ENCODE data around the gene GOLPH3L. TPM values are rescaled to one million over a fixed set of nuclear protein-coding genes. Genes with fewer than 3 reads are reported as not detected.
A peak's percentile ranks its signal among the peaks of the same experiment; 100 is the strongest.
"Not testable (repeated sequence)": the region's sequence is repeated elsewhere in the genome, so short reads cannot be mapped to it uniquely, and the experiment has no call there.

Gene GOLPH3L
- total and polyA plus RNA-seq, 7 donors = 6.6 to 27.5 (median 12.1) TPM

DNA sequence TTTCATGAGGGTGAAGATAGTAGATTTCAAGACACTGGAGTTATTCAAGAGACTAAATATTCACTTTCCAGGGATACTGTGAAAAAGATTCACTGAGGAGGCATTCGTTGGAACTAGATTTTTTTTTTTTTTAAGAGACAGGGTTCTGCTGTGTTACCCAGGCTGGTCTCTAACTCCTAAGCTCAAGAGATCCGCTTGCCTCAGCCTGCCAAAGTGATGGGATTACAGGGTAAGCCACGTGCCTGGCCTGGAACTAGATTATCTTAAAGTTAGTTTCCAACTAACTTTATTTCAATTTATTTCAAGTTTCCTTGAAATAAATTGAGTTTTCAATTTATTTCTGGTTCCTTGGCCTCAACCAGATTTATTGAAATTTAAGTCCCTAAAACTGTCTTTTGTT is 93.2 kb downstream of the GOLPH3L start:
- TF ChIP-seq, protein P1, sequence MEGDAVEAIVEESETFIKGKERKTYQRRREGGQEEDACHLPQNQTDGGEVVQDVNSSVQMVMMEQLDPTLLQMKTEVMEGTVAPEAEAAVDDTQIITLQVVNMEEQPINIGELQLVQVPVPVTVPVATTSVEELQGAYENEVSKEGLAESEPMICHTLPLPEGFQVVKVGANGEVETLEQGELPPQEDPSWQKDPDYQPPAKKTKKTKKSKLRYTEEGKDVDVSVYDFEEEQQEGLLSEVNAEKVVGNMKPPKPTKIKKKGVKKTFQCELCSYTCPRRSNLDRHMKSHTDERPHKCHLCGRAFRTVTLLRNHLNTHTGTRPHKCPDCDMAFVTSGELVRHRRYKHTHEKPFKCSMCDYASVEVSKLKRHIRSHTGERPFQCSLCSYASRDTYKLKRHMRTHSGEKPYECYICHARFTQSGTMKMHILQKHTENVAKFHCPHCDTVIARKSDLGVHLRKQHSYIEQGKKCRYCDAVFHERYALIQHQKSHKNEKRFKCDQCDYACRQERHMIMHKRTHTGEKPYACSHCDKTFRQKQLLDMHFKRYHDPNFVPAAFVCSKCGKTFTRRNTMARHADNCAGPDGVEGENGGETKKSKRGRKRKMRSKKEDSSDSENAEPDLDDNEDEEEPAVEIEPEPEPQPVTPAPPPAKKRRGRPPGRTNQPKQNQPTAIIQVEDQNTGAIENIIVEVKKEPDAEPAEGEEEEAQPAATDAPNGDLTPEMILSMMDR (IDR thresholded peaks at IDR 0.05) = no peak
- Histone ChIP-seq H3K4me3 (no peak overlapping the region), H3K27me3 (ENCODE audit: insufficient read depth in 3 of 3, low read length in 2 of 3) (no peaks in the 10 kb centered on the region), H3K4me1 (peaks cover 9% of the 10 kb centered on the region), H3K27ac (peak overlapping the region; percentile 65), H3K9me3 (no peaks in the 10 kb centered on the region), H3K36me3 (ENCODE audit: insufficient read depth in 1 of 2, low read depth in 1 of 2) (peaks cover 0 to 5% of the 10 kb centered on the region in 2 donors)
- DNase-seq (no peak), ATAC-seq (no peak)
- WGBS, 3 donors = 63 to 81% (median 69%) methylated on average over 3 of the region's 3 CpGs
- intact Hi-C loops (cut with DNase I) = no loop called here

DNA sequence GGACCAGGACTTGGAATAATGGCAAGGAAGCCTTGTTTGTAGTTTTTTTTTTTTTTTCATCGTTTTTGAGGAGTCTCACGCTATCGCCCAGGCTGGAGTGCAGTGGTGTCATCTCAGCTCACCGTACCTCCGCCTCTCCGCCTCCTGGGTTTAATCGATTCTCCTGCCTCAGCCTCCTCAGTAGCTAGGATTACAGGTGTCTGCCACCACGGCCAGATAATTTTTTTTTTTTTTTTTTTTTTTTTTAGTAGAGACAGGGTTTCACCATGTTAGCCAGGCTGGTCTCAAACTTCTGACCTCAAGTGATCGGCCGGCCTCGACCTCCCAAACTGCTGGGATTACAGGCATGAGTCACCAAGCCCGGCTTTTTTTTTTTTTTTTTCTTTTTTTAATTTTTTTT is 94.6 kb downstream of the GOLPH3L start:
- H3K27ac ChIP-seq; H3K4me1 ChIP-seq; H3K27me3 ChIP-seq (ENCODE audit: insufficient read depth in 3 of 3, low read length in 2 of 3); H3K4me3 ChIP-seq; intact Hi-C loops (cut with DNase I); H3K9me3 ChIP-seq; ATAC-seq; H3K36me3 ChIP-seq (ENCODE audit: insufficient read depth in 1 of 2, low read depth in 1 of 2); DNase-seq: not testable (repeated sequence)
- WGBS, 3 donors = 90 to 94% (median 91%) methylated on average over 11 to 12 of the region's 12 CpGs

DNA sequence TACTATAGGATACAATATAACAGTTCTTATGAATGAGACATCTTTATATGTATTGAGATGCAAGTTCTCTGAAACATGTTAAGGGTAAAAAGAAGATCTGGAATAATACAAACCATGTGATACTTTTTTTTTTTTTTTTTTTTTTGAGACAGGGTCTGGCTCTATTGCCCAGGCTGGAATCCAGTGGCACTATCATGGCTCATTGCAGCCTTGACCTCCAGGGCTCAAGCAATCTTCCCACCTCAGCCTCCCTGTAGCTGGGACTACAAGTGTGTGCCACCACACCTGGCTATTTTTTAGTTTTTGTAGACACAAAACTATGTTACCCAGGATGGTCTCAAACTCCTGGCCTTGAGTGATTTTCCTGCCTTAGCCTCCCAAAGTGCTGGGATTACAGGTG is 95.4 kb downstream of the GOLPH3L start:
- Histone ChIP-seq H3K9me3 (no peaks in the 10 kb centered on the region), H3K4me1 (peaks cover 9% of the 10 kb centered on the region), H3K27me3 (ENCODE audit: insufficient read depth in 3 of 3, low read length in 2 of 3) (no peaks in the 10 kb centered on the region), H3K4me3 (no peak overlapping the region), H3K36me3 (ENCODE audit: insufficient read depth in 1 of 2, low read depth in 1 of 2) (peaks cover 0 to 5% of the 10 kb centered on the region in 2 donors), H3K27ac (no peak overlapping the region)
- DNase-seq (no peak), ATAC-seq (no peak)
- intact Hi-C loops (cut with DNase I) = no loop called here
- TF ChIP-seq, protein P1 (IDR thresholded peaks at IDR 0.05) = no peak

DNA sequence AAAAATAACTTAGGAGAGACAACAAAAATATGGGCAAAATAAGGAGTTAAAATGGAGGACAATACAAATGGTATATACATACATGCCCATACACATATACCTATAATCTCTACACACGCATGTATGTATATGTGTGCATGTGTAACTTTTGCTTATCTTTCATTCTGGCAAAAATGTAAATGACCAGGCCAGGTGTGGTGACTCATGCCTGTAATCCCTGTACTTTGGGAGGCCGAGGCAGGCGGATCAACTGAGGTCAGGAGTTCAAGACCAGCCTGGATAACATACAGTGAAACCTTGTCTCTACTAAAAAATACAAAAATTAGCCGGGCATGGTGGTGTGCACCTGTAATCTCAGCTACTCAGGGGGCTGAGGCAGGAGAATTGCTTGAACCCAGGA is 98.6 kb downstream of the GOLPH3L start:
- H3K4me1 ChIP-seq; ATAC-seq; DNase-seq; H3K9me3 ChIP-seq; H3K27me3 ChIP-seq (ENCODE audit: insufficient read depth in 3 of 3, low read length in 2 of 3); H3K36me3 ChIP-seq (ENCODE audit: insufficient read depth in 1 of 2, low read depth in 1 of 2); intact Hi-C loops (cut with DNase I); H3K4me3 ChIP-seq; H3K27ac ChIP-seq: not testable (repeated sequence)
- 70 to 89% (median 74%) methylated on average over 4 of the region's 4 CpGs for WGBS, 3 donors

DNA sequence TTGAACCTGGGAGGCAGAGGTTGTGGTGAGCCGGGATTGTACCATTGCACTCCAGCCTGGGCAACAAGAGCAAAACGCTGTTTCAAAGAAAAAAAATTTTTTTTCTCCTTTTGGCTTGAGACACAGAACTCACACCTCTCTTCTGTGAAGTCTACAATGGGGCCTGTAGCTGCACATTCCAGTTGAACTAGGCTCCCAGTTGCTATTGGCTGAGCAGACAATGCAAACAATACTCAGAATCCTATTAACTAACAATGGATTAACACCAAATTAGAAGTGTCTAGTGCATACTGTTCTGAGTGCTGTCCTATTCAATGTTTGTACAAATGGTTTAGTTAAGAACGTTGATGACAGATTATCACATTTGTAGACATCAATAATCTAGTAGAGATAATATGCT is 100.0 kb downstream of the GOLPH3L start:
- H3K27ac ChIP-seq = no peak overlapping the region
- DNase-seq (no peak), ATAC-seq (no peak)
- H3K4me1 ChIP-seq = no peaks in the 10 kb centered on the region
- peaks cover 0 to 5% of the 10 kb centered on the region in 2 donors for H3K36me3 ChIP-seq (ENCODE audit: insufficient read depth in 1 of 2, low read depth in 1 of 2)
- no peaks in the 10 kb centered on the region for H3K27me3 ChIP-seq (ENCODE audit: insufficient read depth in 3 of 3, low read length in 2 of 3)
- no peaks in the 10 kb centered on the region for H3K9me3 ChIP-seq
- H3K4me3 ChIP-seq = no peak overlapping the region
- intact Hi-C loops (cut with DNase I) = no loop called here
- TF ChIP-seq, protein P1 (IDR thresholded peaks at IDR 0.05) = no peak
- 86 to 87% (median 86%) methylated on average over 3 of the region's 3 CpGs for WGBS, 3 donors

Other genes starting within 250 kb of the GOLPH3L start
- gene TARS2, start 209.7 kb downstream of the GOLPH3L start, total RNA-seq = 10 to 100 TPM; 20.8 to 44.5 (median 32.9) TPM
- 10 to 100 TPM in 2 of 3 donors, 1 to 10 TPM in 1; 9.6 to 24.0 (median 13.5) TPM for gene TARS2, start 209.7 kb downstream of the GOLPH3L start, polyA plus RNA-seq
- gene ECM1, start 189.0 kb downstream of the GOLPH3L start, total RNA-seq = 1 to 10 TPM; 2.9 to 4.6 (median 4.1) TPM
- gene ECM1, start 189.0 kb downstream of the GOLPH3L start, polyA plus RNA-seq = 1 to 10 TPM; 1.8 to 8.5 (median 2.7) TPM
- gene FALEC, start 181.4 kb downstream of the GOLPH3L start, total RNA-seq = not detected
- 1 to 10 TPM in 1 of 3 donors, under 1 TPM in 2; 0.38 to 1.2 (median 0.39) TPM for gene FALEC, start 181.4 kb downstream of the GOLPH3L start, polyA plus RNA-seq
- gene ADAMTSL4, start 147.7 kb downstream of the GOLPH3L start, total RNA-seq = 100 to 1,000 TPM in 1 of 4 donors, 10 to 100 TPM in 3; 17.1 to 109 (median 31.6) TPM
- gene ADAMTSL4, start 147.7 kb downstream of the GOLPH3L start, polyA plus RNA-seq = 10 to 100 TPM in 2 of 3 donors, 1 to 10 TPM in 1; 7.4 to 32.6 (median 20.4) TPM
- gene MCL1, start 117.5 kb downstream of the GOLPH3L start, total RNA-seq = 100 to 1,000 TPM; 101 to 192 (median 129) TPM
- 100 to 1,000 TPM in 2 of 3 donors, 10 to 100 TPM in 1; 97.2 to 179 (median 108) TPM for gene MCL1, start 117.5 kb downstream of the GOLPH3L start, polyA plus RNA-seq
- gene ENSA, start 67.5 kb downstream of the GOLPH3L start, total RNA-seq = 100 to 1,000 TPM; 120 to 196 (median 162) TPM
- gene ENSA, start 67.5 kb downstream of the GOLPH3L start, polyA plus RNA-seq = 100 to 1,000 TPM in 2 of 3 donors, 10 to 100 TPM in 1; 76.7 to 199 (median 130) TPM
- under 1 TPM in 1 of 4 donors, not detected in 3; 0.48 TPM for gene HORMAD1, start 23.7 kb upstream of the GOLPH3L start, total RNA-seq
- gene HORMAD1, start 23.7 kb upstream of the GOLPH3L start, polyA plus RNA-seq = not detected
- gene CTSS, start 68.6 kb upstream of the GOLPH3L start, total RNA-seq = 10 to 100 TPM in 3 of 4 donors, 1 to 10 TPM in 1; 9.7 to 14.5 (median 11.4) TPM
- gene CTSS, start 68.6 kb upstream of the GOLPH3L start, polyA plus RNA-seq = 1 to 10 TPM; 2.4 to 4.1 (median 2.5) TPM
- gene CTSK, start 111.1 kb upstream of the GOLPH3L start, total RNA-seq = 10 to 100 TPM in 1 of 4 donors, 1 to 10 TPM in 3; 2.8 to 16.9 (median 5.7) TPM
- 1 to 10 TPM; 2.9 to 4.5 (median 3.4) TPM for gene CTSK, start 111.1 kb upstream of the GOLPH3L start, polyA plus RNA-seq
- 10 to 100 TPM; 38.0 to 38.9 (median 38.5) TPM for gene ARNT, start 179.4 kb upstream of the GOLPH3L start, total RNA-seq
- gene ARNT, start 179.4 kb upstream of the GOLPH3L start, polyA plus RNA-seq = 10 to 100 TPM; 11.5 to 29.4 (median 13.6) TPM
- gene CTXND2, start 190.0 kb upstream of the GOLPH3L start, total RNA-seq = not detected
- gene CTXND2, start 190.0 kb upstream of the GOLPH3L start, polyA plus RNA-seq = not detected
- gene SETDB1, start 229.2 kb upstream of the GOLPH3L start, total RNA-seq = 10 to 100 TPM; 19.4 to 27.1 (median 20.4) TPM
- 10 to 100 TPM; 12.8 to 14.8 (median 13.5) TPM for gene SETDB1, start 229.2 kb upstream of the GOLPH3L start, polyA plus RNA-seq

Measured in psoas muscle (tissue), 8 donors.